GM23248 (cell line): ENCODE data around the gene FUOM. TPM values are rescaled to one million over a fixed set of nuclear protein-coding genes. Genes with fewer than 3 reads are reported as not detected.

ENCODE experiments used
- DNase-seq: peaks from one replicate; pipeline ENCODE4 v3.0.0-alpha.2; 2015
- H2AFZ ChIP-seq: fragments of 200-600 bp; sonication (generic); 2 replicates; pipeline ENCODE4 v1.6.1; 2016; ENCODE audit warnings: antibody characterized with exemption
- H3F3A ChIP-seq: fragments of 200-600 bp; sonication (generic); 2 replicates; pipeline ENCODE4 v1.6.1; 2016; ENCODE audit warnings: mild to moderate bottlenecking, antibody characterized with exemption, mixed run types; ENCODE audit not compliant: insufficient read depth
- H3K27ac ChIP-seq: fragments of 200-600 bp; sonication (generic); 2 replicates; pipeline ENCODE4 v1.5.1; 2016; ENCODE audit warnings: mild to moderate bottlenecking
- H3K27me3 ChIP-seq: fragments of 200-600 bp; sonication (generic); replicated peaks from 2 replicates; pipeline ENCODE4 v1.6.1; 2016; ENCODE audit warnings: mild to moderate bottlenecking; ENCODE audit not compliant: insufficient read depth
- H3K36me3 ChIP-seq: fragments of 200-600 bp; sonication (generic); 2 replicates; pipeline ENCODE4 v1.6.1; 2016; ENCODE audit warnings: low read depth, mild to moderate bottlenecking
- H3K4me1 ChIP-seq: fragments of 200-600 bp; sonication (generic); 2 replicates; pipeline ENCODE4 v1.6.1; 2016; ENCODE audit warnings: mild to moderate bottlenecking; ENCODE audit not compliant: insufficient read depth
- H3K4me2 ChIP-seq: fragments of 200-600 bp; sonication (generic); one replicate; pipeline ENCODE4 v1.6.1; 2016; ENCODE audit warnings: mild to moderate bottlenecking; ENCODE audit not compliant: unreplicated experiment
- H3K4me3 ChIP-seq: fragments of 200-600 bp; sonication (generic); 2 replicates; pipeline ENCODE4 v1.5.1; 2016; ENCODE audit warnings: mild to moderate bottlenecking
- H3K79me2 ChIP-seq: fragments of 200-600 bp; sonication (generic); 2 replicates; pipeline ENCODE4 v1.6.1; 2016; ENCODE audit warnings: mild to moderate bottlenecking; ENCODE audit not compliant: insufficient read depth
- H3K9ac ChIP-seq: fragments of 200-600 bp; sonication (generic); 2 replicates; pipeline ENCODE4 v1.6.1; 2016; ENCODE audit warnings: mild to moderate bottlenecking
- H3K9me2 ChIP-seq: fragments of 200-600 bp; sonication (generic); 2 replicates; pipeline ENCODE4 v1.6.1; 2016; ENCODE audit warnings: mixed run types, mild to moderate bottlenecking, moderate library complexity; ENCODE audit not compliant: insufficient read depth
- H3K9me3 ChIP-seq: fragments of 200-600 bp; sonication (generic); one replicate; pipeline ENCODE4 v1.6.1; 2017; ENCODE audit warnings: low read depth
- H4K20me1 ChIP-seq: fragments of 200-600 bp; sonication (generic); 2 replicates; pipeline ENCODE4 v1.6.0; 2016; ENCODE audit not compliant: insufficient read depth
- EZH2 ChIP-seq: fragments of 200-600 bp; sonication (generic); IDR thresholded peaks from 2 replicates; pipeline ENCODE4 v1.6.1; 2018; ENCODE audit warnings: antibody characterized with exemption, mild to moderate bottlenecking; ENCODE audit not compliant: insufficient read depth, poor library complexity, severe bottlenecking
- EZH2phosphoT487 ChIP-seq: fragments of 200-600 bp; sonication (generic); IDR thresholded peaks from 2 replicates; pipeline ENCODE4 v1.6.1; 2018; ENCODE audit warnings: antibody characterized with exemption, moderate library complexity, mild to moderate bottlenecking, low read depth; ENCODE audit not compliant: insufficient read depth
- WGBS, 2 experiments: methylation state at CpG; one replicate each; pipeline ENCODE4 v1.1.6; 2015 to 2017; ENCODE audit warnings: low lambda C conversion rate in 2 of 2, low coverage in 1 of 2; ENCODE audit errors: missing lambda C conversion rate in 2 of 2; 5-methylcytosine and 5-hydroxymethylcytosine counted together
- in situ Hi-C: fragments of 300-500 bp; cut with MboI; formaldehyde crosslinking; loops from 2 replicates; pipeline ENCODE4 v1.15.0; 2020
- polyA plus RNA-seq: library from polyadenylated mRNA; unstranded; fragments of >200 nt; fragmentation: Nextera tagmentation; extraction: Ambion mirVana; gene quantifications from 2 replicates; pipeline ENCODE4 v1.2.1, GENCODE V29; 2016
- total RNA-seq: library from RNA; depleted of rRNA; stranded (reverse); fragments of >200 nt; shearing (Covaris generic); gene quantifications from 2 replicates; pipeline ENCODE4 v1.2.3, GENCODE V29; 2014

Gene FUOM
- total and polyA plus RNA-seq, 2 experiments from 2014 or later, result 21.5 to 24.5 TPM

GRCh38 chr10:133366751-133367150, 8.9 kb upstream of the FUOM start:
- H3K4me1 ChIP-seq, result no peaks in the 10 kb centered on the region
- WGBS, 2 experiments, result 93 to 94% methylated on average over 8 to 9 of the region's 13 CpGs
- no peak overlapping the region for H3K4me2 ChIP-seq
- peaks cover 3% of the 10 kb centered on the region; the same call in 1 of the 2 replicates for H3K36me3 ChIP-seq
- in situ Hi-C loops, result no loop called here
- no peak for DNase-seq
- H3K9me2 ChIP-seq, result no peaks in the 10 kb centered on the region
- H3K27ac ChIP-seq, result no peak overlapping the region
- no peak overlapping the region for H3K4me3 ChIP-seq
- no peaks in the 10 kb centered on the region for H3K9me3 ChIP-seq
- H3F3A ChIP-seq, result no peaks in the 10 kb centered on the region
- no peak overlapping the region for H2AFZ ChIP-seq
- no peak overlapping the region for H3K9ac ChIP-seq
- H3K79me2 ChIP-seq, result 0 out of 2 replicates have a peak, but pooled peaks cover 5% of the 10 kb centered on the region
- H4K20me1 ChIP-seq, result no peaks in the 10 kb centered on the region
- H3K27me3 ChIP-seq, result no peaks in the 10 kb centered on the region
- no peak for TF ChIP-seq EZH2

GRCh38 chr10:133366130-133366478, 8.3 kb upstream of the FUOM start:
- Histone ChIP-seq H3K27ac (no peak overlapping the region), H3K9me2 (no peaks in the 10 kb centered on the region), H3K79me2 (no peaks in the 10 kb centered on the region), H3K4me3 (no peak overlapping the region), H4K20me1 (no peaks in the 10 kb centered on the region), H3K9me3 (no peaks in the 10 kb centered on the region), H3K27me3 (no peaks in the 10 kb centered on the region), H3K4me2 (no peak overlapping the region), H3K4me1 (no peaks in the 10 kb centered on the region), H3F3A (no peaks in the 10 kb centered on the region), H3K9ac (no peak overlapping the region), H2AFZ (no peak overlapping the region), H3K36me3 (peaks cover 3% of the 10 kb centered on the region; the same call in 1 of the 2 replicates)
- in situ Hi-C loops, result no loop called here
- 85 to 87% methylated on average over 17 of the region's 17 CpGs for WGBS, 2 experiments
- no peak for DNase-seq
- TF ChIP-seq EZH2phosphoT487, result no peak
- TF ChIP-seq EZH2, result no peak

GRCh38 chr10:133365461-133366129, 7.8 kb upstream of the FUOM start:
- Histone ChIP-seq H3K9me3 (no peaks in the 10 kb centered on the region), H3K27me3 (no peaks in the 10 kb centered on the region), H4K20me1 (no peaks in the 10 kb centered on the region), H3K79me2 (no peaks in the 10 kb centered on the region), H3K4me2 (no peak overlapping the region), H3F3A (no peaks in the 10 kb centered on the region), H2AFZ (no peak overlapping the region), H3K4me1 (no peaks in the 10 kb centered on the region), H3K27ac (no peak overlapping the region), H3K4me3 (no peak overlapping the region), H3K36me3 (peaks cover 3% of the 10 kb centered on the region; the same call in 1 of the 2 replicates), H3K9me2 (no peaks in the 10 kb centered on the region), H3K9ac (no peak overlapping the region)
- no peak for DNase-seq
- in situ Hi-C loops, result no loop called here
- 89 to 90% methylated on average over 13 of the region's 13 CpGs for WGBS, 2 experiments
- TF ChIP-seq EZH2phosphoT487 (no peak), EZH2 (no peak)

GRCh38 chr10:133364645-133365431, 7.0 kb upstream of the FUOM start:
- no peaks in the 10 kb centered on the region for H3K79me2 ChIP-seq
- in situ Hi-C loops, result no loop called here
- H2AFZ ChIP-seq, result no peak overlapping the region
- H3K27me3 ChIP-seq, result no peaks in the 10 kb centered on the region
- no peaks in the 10 kb centered on the region for H3K4me1 ChIP-seq
- WGBS, 2 experiments, result 91 to 93% methylated on average over 24 to 29 of the region's 29 CpGs
- H3K27ac ChIP-seq, result no peak overlapping the region
- no peak overlapping the region for H3K9ac ChIP-seq
- peaks cover 3% of the 10 kb centered on the region; the same call in 1 of the 2 replicates for H3K36me3 ChIP-seq
- H3K9me2 ChIP-seq, result no peaks in the 10 kb centered on the region
- no peaks in the 10 kb centered on the region for H4K20me1 ChIP-seq
- DNase-seq, result no peak
- no peak overlapping the region for H3K4me2 ChIP-seq
- TF ChIP-seq EZH2phosphoT487 (no peak), EZH2 (no peak)
- no peaks in the 10 kb centered on the region for H3K9me3 ChIP-seq
- no peak overlapping the region for H3K4me3 ChIP-seq
- no peaks in the 10 kb centered on the region for H3F3A ChIP-seq
